HepG2 (cell line): ENCODE results near the gene VPS52. TPM values are rescaled to one million over a fixed set of nuclear protein-coding genes. Genes with fewer than 3 reads are reported as not detected.

ENCODE experiments used
- ATAC-seq: fragments of 200-7000 bp; cut with Tn5 transposase; 3 replicates; pipeline ENCODE4 v1.9.1; 2020; ENCODE audit warnings: mild to moderate bottlenecking, moderate library complexity
- BruUV-seq: library from RNA; stranded (reverse); fragments of 400-500 nt; replicated peaks from 2 replicates; lab custom pipeline; 2021; lab: Mats Ljungman, UMichigan
- CTCF ChIA-PET: fragments of 300-600 bp; formaldehyde crosslinking; extraction: SDS; loops from one replicate; lab custom pipeline; 2021; ENCODE audit warnings: low total read pairs, inconsistent platforms, low intra/inter-chr PET ratio; lab: Yijun Ruan, JAX
- POLR2A ChIA-PET: fragments of 350-600 bp; sonication (Branson Sonifier 250); formaldehyde crosslinking; loops from one replicate; lab custom pipeline; 2020; ENCODE audit warnings: antibody characterized with exemption, inconsistent platforms; lab: Yijun Ruan, JAX
- DNase-seq: peaks from one replicate; pipeline ENCODE4 v3.0.0-alpha.2; 2015; ENCODE audit warnings: low spot score
- FAIRE-seq: peaks from 3 replicates; lab custom pipeline; 2011; peaks lifted over from hg19 to GRCh38; lab: Jason Lieb, UNC
- H2AFZ ChIP-seq: one replicate; pipeline ENCODE4 v1.6.1; 2011; ENCODE audit warnings: low read length, inconsistent platforms
- H3K27ac ChIP-seq: fragments of 300-600 bp; 3 replicates; pipeline ENCODE4 v1.8.0; 2011; ENCODE audit warnings: mixed run types, mild to moderate bottlenecking, mixed read lengths, low read length, inconsistent platforms; ENCODE audit not compliant: insufficient read depth; ENCODE audit errors: extremely low read length
- H3K27me3 ChIP-seq, 2 experiments: fragments of 200-600 bp in 1 of 2; 2 replicates in 1 of 2; 3 replicates in 1 of 2; pipeline versions ENCODE4 v1.6.0 to v1.8.0; 2011; ENCODE audit warnings: low read length in 2 of 2, mild to moderate bottlenecking in 2 of 2, moderate library complexity in 2 of 2, inconsistent platforms in 1 of 2; ENCODE audit not compliant: insufficient read depth in 2 of 2, control insufficient read depth in 1 of 2
- H3K36me3 ChIP-seq, 2 experiments: fragments of 200-600 bp in 1 of 2; replicated peaks in 1 of 2; 2 replicates in 1 of 2; 3 replicates in 1 of 2; pipeline versions ENCODE4 v1.5.1 to v1.8.0; 2011; ENCODE audit warnings: low read length in 2 of 2, inconsistent platforms in 1 of 2; ENCODE audit not compliant: insufficient read depth in 2 of 2, control insufficient read depth in 1 of 2
- H3K4me1 ChIP-seq: 2 replicates; pipeline ENCODE4 v1.5.1; 2012; ENCODE audit warnings: low read length, inconsistent platforms; ENCODE audit not compliant: insufficient read depth
- H3K4me2 ChIP-seq: 2 replicates; pipeline ENCODE4 v1.6.0; 2011; ENCODE audit warnings: low read depth, low read length, inconsistent platforms
- H3K4me3 ChIP-seq, 3 experiments: fragments of 200-600 bp in 1 of 3; sonication (generic), shearing (Covaris generic) in 1 of 3; replicated peaks in 1 of 3; 2 replicates each; pipeline ENCODE4 v1.5.1; 2011 to 2016; ENCODE audit warnings: low read length in 3 of 3, inconsistent platforms in 2 of 3, low read depth in 2 of 3, mild to moderate bottlenecking in 2 of 3, control low read depth in 1 of 3, mixed read lengths in 1 of 3; ENCODE audit not compliant: insufficient read depth in 1 of 3
- H3K79me2 ChIP-seq: one replicate; pipeline ENCODE4 v1.6.1; 2011; ENCODE audit warnings: low read length, inconsistent platforms; ENCODE audit not compliant: insufficient read depth
- H3K9ac ChIP-seq: 2 replicates; pipeline ENCODE4 v1.6.0; 2011; ENCODE audit warnings: mild to moderate bottlenecking, low read depth, low read length, inconsistent platforms; ENCODE audit not compliant: insufficient read depth
- H3K9me3 ChIP-seq: 2 replicates; pipeline ENCODE4 v1.5.1; 2012; ENCODE audit warnings: mild to moderate bottlenecking, low read length
- H4K20me1 ChIP-seq: 2 replicates; pipeline ENCODE4 v1.6.0; 2011; ENCODE audit warnings: inconsistent platforms, mild to moderate bottlenecking, low read length, moderate library complexity; ENCODE audit not compliant: insufficient read depth
- ATF4 ChIP-seq, 2 experiments: fragments of 450-650 bp in 1 of 2; sonication (generic) in 1 of 2; formaldehyde crosslinking; IDR thresholded peaks; 2 replicates each; pipeline versions ENCODE4 v1.5.0 to v1.8.0; 2020 to 2022; ENCODE audit warnings: mild to moderate bottlenecking in 1 of 2, missing genetic modification reagents in 1 of 2
- HDAC6 ChIP-seq: fragments of 200-600 bp; sonication (generic); IDR thresholded peaks from 2 replicates; pipeline ENCODE4 v1.7.0; 2017; ENCODE audit warnings: mild to moderate bottlenecking, antibody characterized with exemption, low read length, low read depth
- KIAA2018 ChIP-seq: sonication (generic); formaldehyde crosslinking; IDR thresholded peaks from 2 replicates; pipeline ENCODE4 v1.5.0; 2020; ENCODE audit warnings: mild to moderate bottlenecking, missing genetic modification reagents, borderline replicate concordance
- MEIS1 ChIP-seq: sonication (generic); formaldehyde crosslinking; IDR thresholded peaks from 2 replicates; pipeline ENCODE4 v1.9.0; 2021; ENCODE audit warnings: mild to moderate bottlenecking, missing genetic modification reagents, moderate library complexity, borderline replicate concordance
- SMAD1 ChIP-seq: sonication (generic); formaldehyde crosslinking; IDR thresholded peaks from 2 replicates; pipeline ENCODE4 v1.4.0; 2020; ENCODE audit warnings: missing genetic modification reagents, low read depth, mild to moderate bottlenecking, borderline replicate concordance
- SMAD9 ChIP-seq: sonication (generic); formaldehyde crosslinking; IDR thresholded peaks from 2 replicates; pipeline ENCODE4 v1.5.1; 2020; ENCODE audit warnings: mild to moderate bottlenecking, missing genetic modification reagents
- SOX13 ChIP-seq, 3 experiments: fragments of 450-650 bp in 1 of 3; sonication (generic) in 1 of 3; formaldehyde crosslinking in 1 of 3; IDR thresholded peaks in 2 of 3; conservative IDR thresholded peaks in 1 of 3; 2 replicates each; pipeline versions ENCODE4 v1.5.0 to v1.6.1; 2016 to 2020; ENCODE audit warnings: antibody characterized with exemption in 1 of 3, mild to moderate bottlenecking in 1 of 3, missing compliant biosample characterization in 1 of 3, missing genetic modification reagents in 1 of 3, moderate library complexity in 1 of 3
- YY1 ChIP-seq: IDR thresholded peaks from 2 replicates; pipeline ENCODE4 v1.6.1; 2011; ENCODE audit warnings: low read length, low read depth, moderate library complexity, mild to moderate bottlenecking; ENCODE audit not compliant: insufficient read depth, insufficient replicate concordance
- ZBTB38 ChIP-seq: sonication (generic); formaldehyde crosslinking; IDR thresholded peaks from 2 replicates; pipeline ENCODE4 v1.5.1; 2020; ENCODE audit warnings: mild to moderate bottlenecking, missing genetic modification reagents
- ZNF331 ChIP-seq: sonication (generic); formaldehyde crosslinking; IDR thresholded peaks from 2 replicates; pipeline ENCODE4 v1.4.0; 2020; ENCODE audit warnings: missing genetic modification reagents
- ZNF550 ChIP-seq: sonication (generic); formaldehyde crosslinking; IDR thresholded peaks from 2 replicates; pipeline ENCODE4 v1.4.0; 2020; ENCODE audit warnings: mild to moderate bottlenecking, missing genetic modification reagents, borderline replicate concordance
- WGBS: methylation state at CpG from one replicate; pipeline ENCODE4 v1.1.6; 2017; ENCODE audit warnings: low lambda C conversion rate; 5-methylcytosine and 5-hydroxymethylcytosine counted together
- in situ Hi-C: cut with HindIII; loops from 2 replicates; pipeline ENCODE4 v1.10.0; 2017; ENCODE audit warnings: low pct_unique_long_range_greater_than_20kb; ENCODE audit not compliant: extremely low pct_ligation_motif_present
- intact Hi-C: fragments of 100-400 bp; cut with micrococcal nuclease; formaldehyde crosslinking; loops from one replicate; pipeline ENCODE4 v1.10.0; 2022; ENCODE audit not compliant: unreplicated experiment
- polyA plus RNA-seq, 8 experiments: library from polyadenylated mRNA; depleted of rRNA in 3 of 8; stranded (reverse) in 7 of 8; unstranded in 1 of 8; fragments of >200 nt; fragmentation: Illumina TruSeq in 4 of 8; extraction: Trizol in 4 of 8; gene quantifications; 2 replicates each; pipeline versions ENCODE4 v1.2.1 to v1.2.3, GENCODE V29; 2011 to 2016; ENCODE audit warnings: low read depth in 4 of 8, missing spikeins in 1 of 8, mixed read lengths in 1 of 8; ENCODE audit not compliant: insufficient read depth in 1 of 8
- total RNA-seq, 5 experiments: library from RNA; depleted of rRNA; stranded (reverse); fragments of >200 nt; fragmentation: Illumina TruSeq; extraction: Trizol; gene quantifications; 2 replicates each; pipeline ENCODE4 v1.2.3, GENCODE V29; 2016; ENCODE audit warnings: low read depth in 1 of 5

The VPS52 gene
- total and polyA plus RNA-seq, 2 of the 13 experiments (the other 11 are each of a cell fraction or from before 2014, with no cell fraction given): 48.9 to 85.5 TPM

GRCh38 chr6:33248932-33249731 is 22.5 kb downstream of the VPS52 start:
- Histone ChIP-seq H3K27ac (peak overlapping the region; percentile 94), H3K36me3 (peaks cover 0 to 2% of the 10 kb centered on the region in 2 experiments; a peak in 3 of 5 replicates), H3K4me3 (peak overlapping the region; percentile 80 to 89 (median 86)), H2AFZ (no peak overlapping the region), H4K20me1 (no peaks in the 10 kb centered on the region), H3K4me1 (peaks cover 29% of the 10 kb centered on the region), H3K9me3 (no peaks in the 10 kb centered on the region), H3K27me3 (no peaks in the 10 kb centered on the region; a peak in 1 of 5 replicates), H3K4me2 (peak overlapping the region; percentile 100), H3K79me2 (no peaks in the 10 kb centered on the region), H3K9ac (peak overlapping the region; percentile 96)
- peak; percentile 99 for DNase-seq
- 0% methylated on average over 38 of the region's 58 CpGs for WGBS
- no TSS peak for BruUV-seq
- ATAC-seq: peak; percentile 93
- POLR2A ChIA-PET: interaction anchor here (0.6 to 5.1 kb wide), 34 partner anchors 11 to 278 kb away, joined by 3 to 94 read pairs (median 6); partner anchors contain the start of genes B3GALT4, CUTA, HSD17B8 and PFDN6
- CTCF ChIA-PET: interaction anchor here (1.0 to 3.1 kb wide), 8 partner anchors 44 to 234 kb away, joined by 4 to 19 read pairs (median 8); partner anchors contain the start of gene HSD17B8
- peak; percentile 99 for FAIRE-seq
- intact Hi-C loops: loop anchor here (1.0 to 2.0 kb wide), 5 partner anchors 48 to 234 kb away; partner anchors contain the start of genes RXRB and SLC39A7
- in situ Hi-C loops: loop anchor here (5.0 kb wide), 4 partner anchors 47 to 232 kb away; partner anchors contain the start of genes HSD17B8, RXRB and SLC39A7
- TF ChIP-seq HDAC6 (no peak), YY1 (no peak), SMAD1 (CRISPR knock-in tag) (no peak), MEIS1 (CRISPR knock-in tag) (peak; percentile 85), SMAD9 (CRISPR knock-in tag) (no peak), ATF4 (CRISPR knock-in tag; IDR thresholded peaks at IDR 0.05) (no peak), ZBTB38 (peak; percentile 48; the same call in 1 of the 2 replicates), ZNF331 (CRISPR knock-in tag) (peak; percentile 38; the same call in 1 of the 2 replicates), SOX13 (IDR thresholded peaks at IDR 0.05) (no peak), SOX13 (CRISPR knock-in tag; conservative IDR thresholded peaks at IDR 0.05 in 1 of 2, IDR thresholded peaks at IDR 0.05 in 1 of 2) (peak in 1 of 2 experiments; percentile 68; a peak in 3 of 4 replicates), KIAA2018 (CRISPR knock-in tag) (peak; percentile 87; the same call in 1 of the 2 replicates), ZNF550 (CRISPR knock-in tag) (no peak; the same call in none of the 2 replicates)
